Esophagus squamous epithelium (tissue), 4 donors: ENCODE results near the gene NISCH.

Experiments
- POLR2A ChIP-seq, 4 donors: fragments of 450-650 bp; IDR thresholded peaks; one replicate each; pipeline ENCODE4 v1.6.1; 2017; ENCODE audit warnings: antibody characterized with exemption in 4 of 4, mild to moderate bottlenecking in 4 of 4, moderate library complexity in 3 of 4
- TF ChIP-seq, protein P1 (sequence below), 6 experiments: fragments of 450-650 bp in 4 of 6; fragments of 200-600 bp in 2 of 6; sonication (generic) in 2 of 6; IDR thresholded peaks; one replicate each; pipeline ENCODE4 v1.5.1; 2016 to 2019; ENCODE audit warnings: antibody characterized with exemption in 6 of 6, mild to moderate bottlenecking in 4 of 6, moderate library complexity in 4 of 6

DNA sequence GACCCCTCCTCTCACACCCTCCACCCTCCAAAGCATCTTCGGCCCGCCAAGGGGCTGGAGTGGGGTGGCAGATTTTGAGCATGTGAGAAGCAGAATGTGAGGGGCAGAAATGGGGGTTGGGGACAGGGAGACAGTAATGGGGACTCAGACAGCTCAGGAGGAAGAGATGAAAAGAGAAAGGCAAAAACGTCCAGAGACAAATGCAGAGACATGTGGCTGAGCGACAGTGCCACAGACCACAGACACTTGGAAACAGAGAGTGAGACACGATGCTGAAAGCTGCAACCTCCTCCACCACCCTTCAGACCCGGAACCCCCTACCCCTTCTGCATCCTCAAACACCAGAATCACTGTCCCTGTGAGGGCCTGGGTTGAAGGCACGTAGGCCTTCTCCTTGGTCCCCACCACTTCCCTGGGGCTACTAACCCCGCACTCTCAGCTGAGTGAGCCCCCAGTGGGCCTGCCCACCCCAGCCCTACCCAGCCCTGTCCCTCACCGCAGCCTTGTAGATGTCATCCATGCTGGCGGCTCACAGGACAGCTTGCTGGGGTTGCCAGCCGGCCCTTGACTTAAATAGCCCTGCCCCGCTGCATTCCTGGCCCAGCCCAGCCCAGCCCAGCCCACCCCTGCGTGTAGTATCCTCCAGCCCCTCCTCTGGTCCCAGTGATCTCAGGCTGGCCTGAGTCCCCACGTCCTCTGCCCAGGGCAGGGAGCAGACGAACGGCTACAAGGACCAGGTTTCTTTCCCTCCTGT lies 1.7 kb upstream of the NISCH start, which contains the start of gene TNNC1:
- TF ChIP-seq POLR2A (IDR thresholded peaks at IDR 0.05), result no peak
- TF ChIP-seq, protein P1, sequence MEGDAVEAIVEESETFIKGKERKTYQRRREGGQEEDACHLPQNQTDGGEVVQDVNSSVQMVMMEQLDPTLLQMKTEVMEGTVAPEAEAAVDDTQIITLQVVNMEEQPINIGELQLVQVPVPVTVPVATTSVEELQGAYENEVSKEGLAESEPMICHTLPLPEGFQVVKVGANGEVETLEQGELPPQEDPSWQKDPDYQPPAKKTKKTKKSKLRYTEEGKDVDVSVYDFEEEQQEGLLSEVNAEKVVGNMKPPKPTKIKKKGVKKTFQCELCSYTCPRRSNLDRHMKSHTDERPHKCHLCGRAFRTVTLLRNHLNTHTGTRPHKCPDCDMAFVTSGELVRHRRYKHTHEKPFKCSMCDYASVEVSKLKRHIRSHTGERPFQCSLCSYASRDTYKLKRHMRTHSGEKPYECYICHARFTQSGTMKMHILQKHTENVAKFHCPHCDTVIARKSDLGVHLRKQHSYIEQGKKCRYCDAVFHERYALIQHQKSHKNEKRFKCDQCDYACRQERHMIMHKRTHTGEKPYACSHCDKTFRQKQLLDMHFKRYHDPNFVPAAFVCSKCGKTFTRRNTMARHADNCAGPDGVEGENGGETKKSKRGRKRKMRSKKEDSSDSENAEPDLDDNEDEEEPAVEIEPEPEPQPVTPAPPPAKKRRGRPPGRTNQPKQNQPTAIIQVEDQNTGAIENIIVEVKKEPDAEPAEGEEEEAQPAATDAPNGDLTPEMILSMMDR (IDR thresholded peaks at IDR 0.05), result no peak
